ENCODE data around the gene HEMK1.

GRCh38 chr3:50624634-50625033 is 55.3 kb downstream of the HEMK1 start:
- TF ChIP-seq, protein P1, sequence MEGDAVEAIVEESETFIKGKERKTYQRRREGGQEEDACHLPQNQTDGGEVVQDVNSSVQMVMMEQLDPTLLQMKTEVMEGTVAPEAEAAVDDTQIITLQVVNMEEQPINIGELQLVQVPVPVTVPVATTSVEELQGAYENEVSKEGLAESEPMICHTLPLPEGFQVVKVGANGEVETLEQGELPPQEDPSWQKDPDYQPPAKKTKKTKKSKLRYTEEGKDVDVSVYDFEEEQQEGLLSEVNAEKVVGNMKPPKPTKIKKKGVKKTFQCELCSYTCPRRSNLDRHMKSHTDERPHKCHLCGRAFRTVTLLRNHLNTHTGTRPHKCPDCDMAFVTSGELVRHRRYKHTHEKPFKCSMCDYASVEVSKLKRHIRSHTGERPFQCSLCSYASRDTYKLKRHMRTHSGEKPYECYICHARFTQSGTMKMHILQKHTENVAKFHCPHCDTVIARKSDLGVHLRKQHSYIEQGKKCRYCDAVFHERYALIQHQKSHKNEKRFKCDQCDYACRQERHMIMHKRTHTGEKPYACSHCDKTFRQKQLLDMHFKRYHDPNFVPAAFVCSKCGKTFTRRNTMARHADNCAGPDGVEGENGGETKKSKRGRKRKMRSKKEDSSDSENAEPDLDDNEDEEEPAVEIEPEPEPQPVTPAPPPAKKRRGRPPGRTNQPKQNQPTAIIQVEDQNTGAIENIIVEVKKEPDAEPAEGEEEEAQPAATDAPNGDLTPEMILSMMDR (IDR thresholded peaks at IDR 0.05), result no peak
- no peak for TF ChIP-seq POLR2A (IDR thresholded peaks at IDR 0.05)
